Measurements from ENCODE around the gene ENO1. TPM values are rescaled to one million over a fixed set of nuclear protein-coding genes. Genes with fewer than 3 reads are reported as not detected.

The ENO1 gene
- total and polyA plus RNA-seq, 2 of the 8 experiments (the other 6 are each of a cell fraction or from before 2014, with no cell fraction given), result 1,763 to 2,117 TPM

DNA sequence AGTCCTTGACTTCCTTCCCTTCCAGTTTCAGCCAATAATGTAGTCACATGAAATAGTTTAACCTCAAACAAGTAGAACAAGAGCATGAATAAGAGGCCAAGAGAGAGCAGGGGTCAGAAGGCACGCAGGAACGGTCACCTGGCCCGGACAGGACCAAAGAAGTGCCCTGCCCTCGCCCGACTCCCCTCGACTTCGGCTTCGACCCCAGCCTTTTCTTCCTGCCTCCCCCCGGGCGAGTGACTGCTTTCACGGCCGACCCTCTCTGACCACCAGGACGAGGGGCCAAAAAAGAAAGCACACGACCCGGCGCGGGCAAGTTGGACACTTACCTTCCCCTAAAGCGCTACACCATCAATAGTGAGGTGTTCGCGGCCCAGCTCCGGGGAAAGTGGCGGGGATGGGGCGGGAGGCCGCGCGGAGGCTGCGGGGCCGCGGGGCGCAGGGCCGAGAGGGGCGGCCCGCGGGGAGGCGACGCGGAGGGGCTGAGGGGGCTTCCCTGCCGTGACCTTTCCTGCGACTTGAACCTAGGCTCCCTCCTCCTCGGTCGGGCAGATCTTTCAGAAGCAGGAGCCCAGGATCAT lies 61.6 kb downstream of the ENO1 start:
- peaks cover 3 to 7% (median 4%) of the 10 kb centered on the region in 4 experiments; a peak in 5 of 7 replicates for H3K4me1 ChIP-seq (replicated peaks in 1 of 4; ENCODE audit: control insufficient read depth in 3 of 4, insufficient read depth in 4 of 4, low read length in 3 of 4)
- H3K4ac ChIP-seq (replicated peaks; ENCODE audit: insufficient read length, low read depth, low read length), result peak overlapping the region; percentile 87
- ChIA-PET CTCF (ENCODE audit: partially characterized antibody) (interaction anchor here (3.5 kb wide), 1 partner anchor 32 kb away, joined by 27 read pairs; no protein-coding TSS in a partner anchor), POLR2A (ENCODE audit: partially characterized antibody) (interaction anchor here (0.7 to 1.5 kb wide), 5 partner anchors 23 to 1660 kb away, joined by 3 to 4 read pairs (median 3); no protein-coding TSS in a partner anchor)
- DNase-seq (ENCODE audit: low read depth in 1 of 2, low spot score in 2 of 2) (peak in 1 of 2 experiments; percentile 70), FAIRE-seq (no peak)
- H2BK120ac ChIP-seq (replicated peaks; ENCODE audit: low read depth, low read length), result no peak overlapping the region
- H3K23ac ChIP-seq (ENCODE audit: insufficient read length), result no peak overlapping the region
- peak overlapping the region; percentile 79 to 92 for H3K4me2 ChIP-seq (ENCODE audit: insufficient read depth in 1 of 2, low read depth in 2 of 2, low read length in 2 of 2)
- H3K27me3 ChIP-seq (replicated peaks in 1 of 4; ENCODE audit: control insufficient read depth in 3 of 4, extremely low read depth in 1 of 4, insufficient read depth in 3 of 4, low read length in 3 of 4), result no peaks in the 10 kb centered on the region
- 0 out of 2 replicates have a peak, but pooled peaks cover 2% of the 10 kb centered on the region for H3K79me1 ChIP-seq (ENCODE audit: low read depth, low read length)
- H2BK20ac ChIP-seq (ENCODE audit: low read length), result no peak overlapping the region
- no peak overlapping the region; the same call in 1 of the 2 replicates for H2BK12ac ChIP-seq (ENCODE audit: low read depth, low read length)
- peak overlapping the region; percentile 95 for H4K91ac ChIP-seq (replicated peaks; ENCODE audit: insufficient read length, low read length)
- peak overlapping the region; percentile 94 for H3K56ac ChIP-seq (replicated peaks; ENCODE audit: insufficient read length, low read depth, low read length)
- no peaks in the 10 kb centered on the region for H3K9me3 ChIP-seq (ENCODE audit: insufficient read depth in 2 of 2, low read depth in 1 of 2, low read length in 1 of 2)
- H3K18ac ChIP-seq (ENCODE audit: extremely low read depth, low read length), result peak overlapping the region; percentile 85
- H2BK15ac ChIP-seq (ENCODE audit: low read length), result no peak overlapping the region; the same call in 1 of the 2 replicates
- 0% methylated on average over 19 of the region's 41 CpGs; no CpG with 5 or more reads in 1 of the 2 experiments for WGBS, 2 experiments (ENCODE audit: extremely low coverage in 1 of 2, insufficient coverage in 1 of 2, insufficient read length in 1 of 2, insufficient replicate concordance in 2 of 2, low coverage in 1 of 2, low lambda C conversion rate in 2 of 2, missing lambda C conversion rate in 1 of 2)
- no peaks in the 10 kb centered on the region for H3K36me3 ChIP-seq (ENCODE audit: control insufficient read depth in 2 of 4, insufficient read depth in 4 of 4, low read length in 3 of 4)
- H4K20me1 ChIP-seq (replicated peaks in 1 of 2; ENCODE audit: control insufficient read depth in 1 of 2, insufficient read depth in 2 of 2, low read length in 2 of 2), result peaks cover 1 to 3% of the 10 kb centered on the region in 2 experiments
- peak overlapping the region; percentile 89 for H3K27ac ChIP-seq (ENCODE audit: low read depth, low read length)
- H3K9ac ChIP-seq (replicated peaks in 1 of 4; ENCODE audit: extremely low read depth in 1 of 4, low read depth in 3 of 4, low read length in 3 of 4), result peak overlapping the region; percentile 87 to 97 (median 88)
- TF ChIP-seq POU5F1 (IDR thresholded peaks at IDR 0.05; ENCODE audit: low read depth, low read length), result no peak
- TF ChIP-seq CTBP2 (IDR thresholded peaks at IDR 0.05; ENCODE audit: borderline replicate concordance, insufficient read depth, insufficient read length, low read length), result no peak
- peak; percentile 91; the same call in 1 of the 2 replicates for TF ChIP-seq RBBP5 (IDR thresholded peaks at IDR 0.05; ENCODE audit: borderline replicate concordance, low read depth, low read length)
- TF ChIP-seq ASH2L (IDR thresholded peaks at IDR 0.05; ENCODE audit: low read length), result peak; percentile 92
- no peak for TF ChIP-seq HDAC2 (IDR thresholded peaks at IDR 0.05; ENCODE audit: borderline replicate concordance in 1 of 2, low read depth in 2 of 2, low read length in 2 of 2)
- peaks cover 12 to 51% of the 10 kb centered on the region in 2 experiments for H3K79me2 ChIP-seq (ENCODE audit: control insufficient read depth in 1 of 2, insufficient read depth in 2 of 2, low read length in 2 of 2)
- peak overlapping the region; percentile 87; the same call in 1 of the 2 replicates for H2BK5ac ChIP-seq (ENCODE audit: low read depth, low read length)
- peaks cover 5% of the 10 kb centered on the region for H3K23me2 ChIP-seq (ENCODE audit: low read depth, low read length)
- H3K4me3 ChIP-seq (ENCODE audit: extremely low read depth in 1 of 4, insufficient read depth in 2 of 4, low read depth in 3 of 4, low read length in 4 of 4), result peak overlapping the region; percentile 89 to 95 (median 92)
- peak overlapping the region; percentile 28; the same call in 1 of the 2 replicates for H2AFZ ChIP-seq (ENCODE audit: low read length)
- H4K5ac ChIP-seq (ENCODE audit: insufficient read length, low read depth, low read length), result peak overlapping the region; percentile 85
- no peak overlapping the region for H2AK5ac ChIP-seq (ENCODE audit: low read depth, low read length)
- H4K8ac ChIP-seq (ENCODE audit: extremely low read depth, insufficient read depth, low read length), result peak overlapping the region; percentile 96
- no peak overlapping the region for H3K14ac ChIP-seq (ENCODE audit: insufficient read length)

All from H1 (cell line).